Measurements from ENCODE around the gene C1R. TPM values are rescaled to one million over a fixed set of nuclear protein-coding genes. Genes with fewer than 3 reads are reported as not detected.

C1R gene
- total and polyA plus RNA-seq, 2 of the 8 experiments (the other 6 are each of a cell fraction or from before 2014, with no cell fraction given) = 6.9 to 16.3 TPM

- TF ChIP-seq, protein P1, sequence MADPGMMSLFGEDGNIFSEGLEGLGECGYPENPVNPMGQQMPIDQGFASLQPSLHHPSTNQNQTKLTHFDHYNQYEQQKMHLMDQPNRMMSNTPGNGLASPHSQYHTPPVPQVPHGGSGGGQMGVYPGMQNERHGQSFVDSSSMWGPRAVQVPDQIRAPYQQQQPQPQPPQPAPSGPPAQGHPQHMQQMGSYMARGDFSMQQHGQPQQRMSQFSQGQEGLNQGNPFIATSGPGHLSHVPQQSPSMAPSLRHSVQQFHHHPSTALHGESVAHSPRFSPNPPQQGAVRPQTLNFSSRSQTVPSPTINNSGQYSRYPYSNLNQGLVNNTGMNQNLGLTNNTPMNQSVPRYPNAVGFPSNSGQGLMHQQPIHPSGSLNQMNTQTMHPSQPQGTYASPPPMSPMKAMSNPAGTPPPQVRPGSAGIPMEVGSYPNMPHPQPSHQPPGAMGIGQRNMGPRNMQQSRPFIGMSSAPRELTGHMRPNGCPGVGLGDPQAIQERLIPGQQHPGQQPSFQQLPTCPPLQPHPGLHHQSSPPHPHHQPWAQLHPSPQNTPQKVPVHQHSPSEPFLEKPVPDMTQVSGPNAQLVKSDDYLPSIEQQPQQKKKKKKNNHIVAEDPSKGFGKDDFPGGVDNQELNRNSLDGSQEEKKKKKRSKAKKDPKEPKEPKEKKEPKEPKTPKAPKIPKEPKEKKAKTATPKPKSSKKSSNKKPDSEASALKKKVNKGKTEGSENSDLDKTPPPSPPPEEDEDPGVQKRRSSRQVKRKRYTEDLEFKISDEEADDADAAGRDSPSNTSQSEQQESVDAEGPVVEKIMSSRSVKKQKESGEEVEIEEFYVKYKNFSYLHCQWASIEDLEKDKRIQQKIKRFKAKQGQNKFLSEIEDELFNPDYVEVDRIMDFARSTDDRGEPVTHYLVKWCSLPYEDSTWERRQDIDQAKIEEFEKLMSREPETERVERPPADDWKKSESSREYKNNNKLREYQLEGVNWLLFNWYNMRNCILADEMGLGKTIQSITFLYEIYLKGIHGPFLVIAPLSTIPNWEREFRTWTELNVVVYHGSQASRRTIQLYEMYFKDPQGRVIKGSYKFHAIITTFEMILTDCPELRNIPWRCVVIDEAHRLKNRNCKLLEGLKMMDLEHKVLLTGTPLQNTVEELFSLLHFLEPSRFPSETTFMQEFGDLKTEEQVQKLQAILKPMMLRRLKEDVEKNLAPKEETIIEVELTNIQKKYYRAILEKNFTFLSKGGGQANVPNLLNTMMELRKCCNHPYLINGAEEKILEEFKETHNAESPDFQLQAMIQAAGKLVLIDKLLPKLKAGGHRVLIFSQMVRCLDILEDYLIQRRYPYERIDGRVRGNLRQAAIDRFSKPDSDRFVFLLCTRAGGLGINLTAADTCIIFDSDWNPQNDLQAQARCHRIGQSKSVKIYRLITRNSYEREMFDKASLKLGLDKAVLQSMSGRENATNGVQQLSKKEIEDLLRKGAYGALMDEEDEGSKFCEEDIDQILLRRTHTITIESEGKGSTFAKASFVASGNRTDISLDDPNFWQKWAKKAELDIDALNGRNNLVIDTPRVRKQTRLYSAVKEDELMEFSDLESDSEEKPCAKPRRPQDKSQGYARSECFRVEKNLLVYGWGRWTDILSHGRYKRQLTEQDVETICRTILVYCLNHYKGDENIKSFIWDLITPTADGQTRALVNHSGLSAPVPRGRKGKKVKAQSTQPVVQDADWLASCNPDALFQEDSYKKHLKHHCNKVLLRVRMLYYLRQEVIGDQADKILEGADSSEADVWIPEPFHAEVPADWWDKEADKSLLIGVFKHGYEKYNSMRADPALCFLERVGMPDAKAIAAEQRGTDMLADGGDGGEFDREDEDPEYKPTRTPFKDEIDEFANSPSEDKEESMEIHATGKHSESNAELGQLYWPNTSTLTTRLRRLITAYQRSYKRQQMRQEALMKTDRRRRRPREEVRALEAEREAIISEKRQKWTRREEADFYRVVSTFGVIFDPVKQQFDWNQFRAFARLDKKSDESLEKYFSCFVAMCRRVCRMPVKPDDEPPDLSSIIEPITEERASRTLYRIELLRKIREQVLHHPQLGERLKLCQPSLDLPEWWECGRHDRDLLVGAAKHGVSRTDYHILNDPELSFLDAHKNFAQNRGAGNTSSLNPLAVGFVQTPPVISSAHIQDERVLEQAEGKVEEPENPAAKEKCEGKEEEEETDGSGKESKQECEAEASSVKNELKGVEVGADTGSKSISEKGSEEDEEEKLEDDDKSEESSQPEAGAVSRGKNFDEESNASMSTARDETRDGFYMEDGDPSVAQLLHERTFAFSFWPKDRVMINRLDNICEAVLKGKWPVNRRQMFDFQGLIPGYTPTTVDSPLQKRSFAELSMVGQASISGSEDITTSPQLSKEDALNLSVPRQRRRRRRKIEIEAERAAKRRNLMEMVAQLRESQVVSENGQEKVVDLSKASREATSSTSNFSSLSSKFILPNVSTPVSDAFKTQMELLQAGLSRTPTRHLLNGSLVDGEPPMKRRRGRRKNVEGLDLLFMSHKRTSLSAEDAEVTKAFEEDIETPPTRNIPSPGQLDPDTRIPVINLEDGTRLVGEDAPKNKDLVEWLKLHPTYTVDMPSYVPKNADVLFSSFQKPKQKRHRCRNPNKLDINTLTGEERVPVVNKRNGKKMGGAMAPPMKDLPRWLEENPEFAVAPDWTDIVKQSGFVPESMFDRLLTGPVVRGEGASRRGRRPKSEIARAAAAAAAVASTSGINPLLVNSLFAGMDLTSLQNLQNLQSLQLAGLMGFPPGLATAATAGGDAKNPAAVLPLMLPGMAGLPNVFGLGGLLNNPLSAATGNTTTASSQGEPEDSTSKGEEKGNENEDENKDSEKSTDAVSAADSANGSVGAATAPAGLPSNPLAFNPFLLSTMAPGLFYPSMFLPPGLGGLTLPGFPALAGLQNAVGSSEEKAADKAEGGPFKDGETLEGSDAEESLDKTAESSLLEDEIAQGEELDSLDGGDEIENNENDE (IDR thresholded peaks at IDR 0.05; ENCODE audit: insufficient replicate concordance, low read length) = no peak
- TF ChIP-seq FOSL1 (IDR thresholded peaks at IDR 0.05; ENCODE audit: insufficient read depth, low read depth, low read length) (no peak), TAF1 (IDR thresholded peaks at IDR 0.05; ENCODE audit: low read depth, low read length) (no peak), EZH2 (IDR thresholded peaks at IDR 0.05; ENCODE audit: low read depth, low read length, severe bottlenecking) (no peak), NRF1 (IDR thresholded peaks at IDR 0.05; ENCODE audit: low read depth, low read length) (no peak), KDM5A (IDR thresholded peaks at IDR 0.05; ENCODE audit: low read length) (no peak), MAFK (IDR thresholded peaks at IDR 0.05; ENCODE audit: low read depth, low read length) (no peak)
- TF ChIP-seq, protein P2, sequence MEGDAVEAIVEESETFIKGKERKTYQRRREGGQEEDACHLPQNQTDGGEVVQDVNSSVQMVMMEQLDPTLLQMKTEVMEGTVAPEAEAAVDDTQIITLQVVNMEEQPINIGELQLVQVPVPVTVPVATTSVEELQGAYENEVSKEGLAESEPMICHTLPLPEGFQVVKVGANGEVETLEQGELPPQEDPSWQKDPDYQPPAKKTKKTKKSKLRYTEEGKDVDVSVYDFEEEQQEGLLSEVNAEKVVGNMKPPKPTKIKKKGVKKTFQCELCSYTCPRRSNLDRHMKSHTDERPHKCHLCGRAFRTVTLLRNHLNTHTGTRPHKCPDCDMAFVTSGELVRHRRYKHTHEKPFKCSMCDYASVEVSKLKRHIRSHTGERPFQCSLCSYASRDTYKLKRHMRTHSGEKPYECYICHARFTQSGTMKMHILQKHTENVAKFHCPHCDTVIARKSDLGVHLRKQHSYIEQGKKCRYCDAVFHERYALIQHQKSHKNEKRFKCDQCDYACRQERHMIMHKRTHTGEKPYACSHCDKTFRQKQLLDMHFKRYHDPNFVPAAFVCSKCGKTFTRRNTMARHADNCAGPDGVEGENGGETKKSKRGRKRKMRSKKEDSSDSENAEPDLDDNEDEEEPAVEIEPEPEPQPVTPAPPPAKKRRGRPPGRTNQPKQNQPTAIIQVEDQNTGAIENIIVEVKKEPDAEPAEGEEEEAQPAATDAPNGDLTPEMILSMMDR (IDR thresholded peaks at IDR 0.05; ENCODE audit: control extremely low read depth in 1 of 3, insufficient read depth in 1 of 3, low read depth in 1 of 3, low read length in 3 of 3) = no peak
Measured at GRCh38 chr12:7102582-7102981, 10.3 kb upstream of the C1R start (continued).
